HUES6 (cell line): ENCODE data around the gene GLMP.
"Not testable (repeated sequence)": the region's sequence is repeated elsewhere in the genome, so short reads cannot be mapped to it uniquely, and the experiment has no call there.

Source experiments
- H3K27ac ChIP-seq: 2 replicates; pipeline ENCODE4 v1.7.0; 2013; ENCODE audit warnings: low read depth, mild to moderate bottlenecking, low read length, inconsistent platforms
- H3K27me3 ChIP-seq: 2 replicates; pipeline ENCODE4 v1.6.1; 2013; ENCODE audit warnings: low read length; ENCODE audit not compliant: control insufficient read depth, insufficient read depth
- H3K36me3 ChIP-seq: 2 replicates; pipeline ENCODE4 v1.6.1; 2013; ENCODE audit warnings: low read length; ENCODE audit not compliant: control insufficient read depth, insufficient read depth
- H3K4me1 ChIP-seq: 2 replicates; pipeline ENCODE4 v1.6.1; 2013; ENCODE audit warnings: low read length; ENCODE audit not compliant: control insufficient read depth, insufficient read depth
- H3K4me3 ChIP-seq: 2 replicates; pipeline ENCODE4 v1.5.1; 2013; ENCODE audit warnings: low read depth, low read length
- H3K9ac ChIP-seq: one replicate; pipeline ENCODE4 v1.6.1; 2013; ENCODE audit warnings: mild to moderate bottlenecking, low read length
- H3K9me3 ChIP-seq: 2 replicates; pipeline ENCODE4 v1.6.1; 2013; ENCODE audit warnings: low read depth, low read length; ENCODE audit not compliant: control insufficient read depth, insufficient read depth

Gene GLMP, protein sequence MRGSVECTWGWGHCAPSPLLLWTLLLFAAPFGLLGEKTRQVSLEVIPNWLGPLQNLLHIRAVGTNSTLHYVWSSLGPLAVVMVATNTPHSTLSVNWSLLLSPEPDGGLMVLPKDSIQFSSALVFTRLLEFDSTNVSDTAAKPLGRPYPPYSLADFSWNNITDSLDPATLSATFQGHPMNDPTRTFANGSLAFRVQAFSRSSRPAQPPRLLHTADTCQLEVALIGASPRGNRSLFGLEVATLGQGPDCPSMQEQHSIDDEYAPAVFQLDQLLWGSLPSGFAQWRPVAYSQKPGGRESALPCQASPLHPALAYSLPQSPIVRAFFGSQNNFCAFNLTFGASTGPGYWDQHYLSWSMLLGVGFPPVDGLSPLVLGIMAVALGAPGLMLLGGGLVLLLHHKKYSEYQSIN

DNA sequence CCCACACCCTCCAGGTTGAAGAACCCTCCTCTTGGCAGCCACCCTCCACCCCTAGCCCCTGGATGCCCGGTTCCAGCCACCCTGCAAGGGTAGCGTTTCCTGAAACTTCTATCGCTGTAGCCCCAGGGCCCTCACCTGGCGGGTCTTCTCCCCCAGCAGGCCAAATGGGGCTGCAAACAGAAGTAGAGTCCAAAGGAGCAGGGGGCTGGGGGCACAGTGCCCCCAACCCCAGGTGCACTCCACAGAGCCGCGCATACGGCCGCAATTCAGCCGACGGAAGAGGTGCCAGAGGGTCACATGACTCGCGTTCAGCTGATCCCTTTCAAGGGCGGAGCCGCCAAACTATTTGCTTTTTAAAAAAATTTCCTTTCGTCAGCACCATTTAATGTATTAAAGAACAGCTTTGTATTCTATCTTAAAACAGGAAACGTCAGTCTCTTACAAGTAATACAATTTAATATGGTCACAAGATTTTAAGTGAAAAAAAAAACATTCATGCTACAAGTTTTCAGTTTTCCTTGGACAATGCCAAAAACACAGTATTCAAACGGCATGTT lies at the start of gene GLMP:
GLMP (minus strand) TSS at position 289 of the 557 bp plus-strand sequence; CDS start at position 255, 34 bp downstream.
- peak within 1 kb of the TSS; percentile 88 for H3K4me3 ChIP-seq
- H3K27me3 ChIP-seq = no peaks in the 10 kb centered on the region
- H3K9ac ChIP-seq = peak within 1 kb of the TSS; percentile 66
- H3K36me3 ChIP-seq = peaks cover 15% of the 10 kb centered on the region; the same call in 1 of the 2 replicates
- H3K9me3 ChIP-seq = no peaks in the 10 kb centered on the region
- peaks cover 13% of the 10 kb centered on the region for H3K4me1 ChIP-seq
- H3K27ac ChIP-seq = no peak within 1 kb of the TSS

DNA sequence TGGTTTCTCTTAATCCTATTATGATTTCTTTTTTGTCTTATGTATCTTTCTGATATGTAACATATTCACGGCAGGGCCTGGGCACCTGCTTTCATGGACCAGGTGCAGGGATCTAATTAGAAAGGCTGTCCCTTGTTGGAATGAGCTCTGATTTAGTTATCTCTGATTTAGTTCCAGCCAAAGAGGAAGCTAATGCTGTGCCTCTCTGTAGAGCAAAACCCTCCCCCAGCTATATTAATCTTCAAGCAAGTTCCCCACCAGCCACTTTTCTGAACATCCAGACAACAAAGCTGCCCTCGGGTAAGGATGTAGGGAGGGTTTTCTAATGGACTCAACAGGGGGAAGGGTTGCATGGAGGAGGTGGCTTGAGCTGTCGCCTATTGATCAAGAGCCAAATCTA lies 48.9 kb upstream of the GLMP start:
- no peaks in the 10 kb centered on the region for H3K36me3 ChIP-seq
- no peaks in the 10 kb centered on the region for H3K9me3 ChIP-seq
- no peaks in the 10 kb centered on the region for H3K4me1 ChIP-seq
- no peaks in the 10 kb centered on the region for H3K27me3 ChIP-seq
- no peak overlapping the region for H3K4me3 ChIP-seq
- no peak overlapping the region for H3K27ac ChIP-seq
- H3K9ac ChIP-seq = no peak overlapping the region

DNA sequence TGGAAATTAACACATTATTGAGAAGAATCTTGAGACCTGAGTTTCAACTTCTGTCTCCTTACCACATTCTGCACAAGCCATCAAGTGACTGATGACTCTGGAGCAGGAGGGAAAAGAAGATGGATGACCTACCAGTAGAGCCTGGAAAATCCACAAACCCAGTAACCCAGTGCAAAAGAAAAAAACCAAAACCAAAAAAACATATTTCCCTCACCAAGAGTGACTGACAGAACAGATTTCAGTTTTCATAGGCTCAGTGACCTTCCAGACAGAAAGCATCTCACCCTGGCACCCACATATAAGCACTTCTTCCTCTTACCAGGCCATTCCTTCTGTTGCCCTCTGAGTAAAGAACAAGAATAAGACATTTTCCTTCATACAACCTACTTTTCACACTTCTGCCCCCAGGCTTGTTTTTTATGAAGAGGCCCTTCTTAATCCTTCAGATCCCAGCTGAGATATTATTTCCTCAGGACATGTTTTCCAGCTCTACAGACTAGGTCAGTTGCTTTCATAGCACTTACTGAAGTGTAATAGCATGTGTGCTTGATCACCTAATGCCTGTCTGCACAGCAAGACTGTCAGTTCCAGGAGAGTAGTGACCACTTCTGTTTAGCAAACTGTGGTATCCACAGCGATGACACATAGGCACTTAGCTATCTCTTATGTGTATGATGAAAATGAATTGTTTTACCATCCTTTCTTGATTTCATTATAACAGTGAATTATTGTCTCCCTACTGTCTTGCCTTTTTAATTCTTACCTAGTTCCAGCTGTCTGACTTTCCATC lies 46.9 kb upstream of the GLMP start:
- Histone ChIP-seq H3K4me3 (no peak overlapping the region), H3K27me3 (no peaks in the 10 kb centered on the region), H3K9me3 (no peaks in the 10 kb centered on the region), H3K27ac (no peak overlapping the region), H3K4me1 (no peaks in the 10 kb centered on the region), H3K9ac (no peak overlapping the region), H3K36me3 (no peaks in the 10 kb centered on the region; the same call in 1 of the 2 replicates)

DNA sequence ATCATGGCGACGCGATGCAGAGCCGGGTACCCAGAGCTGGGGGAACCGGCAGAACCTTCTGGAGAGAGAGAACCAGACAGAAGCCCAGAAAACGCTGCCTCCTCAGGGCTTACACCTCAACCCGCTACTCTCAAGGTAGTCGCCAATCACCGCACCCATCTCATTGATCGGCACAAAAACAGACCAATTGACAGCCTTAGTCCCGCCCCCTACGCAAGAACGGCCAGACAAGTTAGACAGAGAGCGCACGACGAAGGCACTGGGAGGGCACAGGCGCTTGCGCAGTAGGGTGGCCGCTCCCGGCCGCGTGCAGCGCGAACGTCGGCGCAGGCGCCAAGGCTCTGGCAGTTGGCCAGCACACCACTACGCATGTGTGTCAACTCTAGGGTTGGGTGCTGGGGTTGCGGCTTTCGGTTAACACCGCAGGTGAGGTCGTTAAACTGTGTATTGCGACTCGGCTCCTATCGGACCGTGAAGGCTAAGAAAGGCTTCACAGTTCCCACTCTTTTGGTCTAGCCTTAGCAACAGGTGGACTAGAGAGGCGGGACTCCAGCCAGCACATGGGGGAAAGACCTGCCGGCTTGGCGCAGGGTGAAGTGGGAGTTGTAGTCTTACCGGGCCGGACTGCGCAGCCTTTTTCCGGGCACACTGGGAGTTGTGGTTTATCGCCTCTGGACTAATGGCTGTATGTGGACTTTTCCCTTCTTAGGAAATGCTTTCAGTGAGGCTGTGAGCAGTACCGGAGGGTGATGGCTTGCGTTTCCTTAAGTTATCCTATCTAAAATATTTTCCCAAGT lies 42.9 kb upstream of the GLMP start, which contains the start of the genes CCT3 and TSACC:
CCT3 (minus strand) TSS at position 113 of the 797 bp plus-strand sequence; CDS start at position 5, 108 bp downstream.
TSACC (plus strand) TSS at position 347 of the 797 bp plus-strand sequence. CDS start 1,232 bp downstream, outside the sequence.
- Histone ChIP-seq H3K9ac (peak within 1 kb of the TSS; percentile 95), H3K4me3 (peak within 1 kb of the TSS; percentile 72), H3K27me3 (no peaks in the 10 kb centered on the region), H3K36me3 (peaks cover 31% of the 10 kb centered on the region), H3K9me3 (no peaks in the 10 kb centered on the region), H3K4me1 (peaks cover 3% of the 10 kb centered on the region; the same call in 1 of the 2 replicates), H3K27ac (peak within 1 kb of the TSS; percentile 21; the same call in 1 of the 2 replicates)

DNA sequence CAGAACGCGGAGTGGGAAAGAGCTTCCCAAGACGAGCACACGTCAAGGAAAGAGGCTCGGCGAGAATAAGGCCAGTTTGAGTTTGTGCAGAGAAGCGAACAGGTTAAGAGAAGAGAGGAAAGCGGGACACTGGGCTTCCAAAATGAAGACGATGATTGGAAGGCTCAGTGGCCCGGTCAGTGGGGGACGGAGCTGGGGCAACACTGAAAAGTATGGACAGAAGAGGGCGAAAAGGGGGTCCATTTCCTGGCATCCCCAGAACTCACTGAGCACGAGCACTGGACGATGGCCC lies 42.4 kb upstream of the GLMP start:
- Histone ChIP-seq H3K9ac (peak overlapping the region; percentile 95), H3K27ac (peak overlapping the region; percentile 10; the same call in 1 of the 2 replicates), H3K9me3 (no peaks in the 10 kb centered on the region)

DNA sequence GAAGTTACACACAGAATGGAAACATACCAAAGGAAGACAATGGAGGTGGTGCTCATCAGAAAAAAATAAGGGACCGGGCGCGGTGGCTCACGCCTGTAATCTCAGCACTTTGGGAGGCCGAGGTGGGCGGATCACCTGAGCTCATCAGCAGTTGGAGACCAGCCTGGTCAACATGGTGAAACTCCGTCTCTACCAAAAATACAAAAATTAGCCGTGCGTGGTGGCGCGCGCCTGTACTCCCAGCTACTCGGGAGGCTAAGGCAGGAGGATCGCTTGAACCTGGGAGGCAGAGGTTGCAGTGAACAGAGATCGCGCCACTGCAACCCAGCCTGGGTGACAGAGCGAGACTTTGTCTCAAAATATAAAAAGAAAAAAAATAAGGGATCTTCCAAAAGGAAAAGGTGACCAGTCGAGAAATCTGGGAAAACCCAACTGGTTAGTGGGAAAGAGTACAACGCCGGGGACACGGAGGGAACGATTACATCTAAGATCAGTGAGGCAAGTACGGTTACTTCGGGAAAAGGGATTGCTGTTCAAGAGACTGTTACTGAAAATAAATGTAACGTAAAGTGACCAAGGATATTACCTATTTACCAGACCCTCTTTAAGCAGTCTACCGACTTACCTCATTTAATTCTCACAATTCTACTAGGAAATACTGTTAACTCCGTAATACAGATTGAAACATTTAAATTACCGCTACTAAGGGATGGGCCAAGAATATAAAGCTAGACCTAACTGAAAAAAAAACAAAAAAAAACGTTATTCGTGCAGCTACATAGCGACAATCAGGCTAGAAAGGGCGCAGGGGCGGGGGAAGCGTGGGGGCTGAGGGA lies 41.8 kb upstream of the GLMP start:
- H3K9me3 ChIP-seq = no peaks in the 10 kb centered on the region

More for the DNA sequence above, 42.4 kb upstream of the GLMP start:
- Histone ChIP-seq H3K4me3 (peak overlapping the region; percentile 72), H3K36me3 (peaks cover 37% of the 10 kb centered on the region), H3K27me3 (no peaks in the 10 kb centered on the region), H3K4me1 (peaks cover 3% of the 10 kb centered on the region; the same call in 1 of the 2 replicates)

DNA sequence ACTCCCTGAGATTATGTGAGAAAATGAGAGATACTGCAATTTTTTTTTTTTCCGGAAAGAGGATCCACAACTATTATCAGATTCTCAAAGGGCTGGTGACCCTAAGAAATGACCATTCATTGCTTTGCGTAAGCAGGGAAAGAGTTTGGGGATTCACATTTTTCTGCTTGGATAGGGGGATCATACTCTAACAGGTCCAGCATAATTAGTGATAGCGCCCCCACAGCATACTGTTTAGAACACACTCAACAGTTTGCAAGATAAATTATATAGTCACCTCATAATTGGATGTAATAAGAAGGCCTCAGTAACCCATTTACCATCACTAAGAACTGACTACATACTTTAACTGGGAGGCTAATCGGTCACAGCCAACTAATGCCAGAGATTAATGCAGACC lies 40.8 kb upstream of the GLMP start:
- peaks cover 52% of the 10 kb centered on the region for H3K36me3 ChIP-seq
- peaks cover 3% of the 10 kb centered on the region; the same call in 1 of the 2 replicates for H3K4me1 ChIP-seq
- peak overlapping the region; percentile 72 for H3K4me3 ChIP-seq
- H3K27ac ChIP-seq = no peak overlapping the region
- H3K9me3 ChIP-seq = no peaks in the 10 kb centered on the region
- no peak overlapping the region for H3K9ac ChIP-seq
- no peaks in the 10 kb centered on the region for H3K27me3 ChIP-seq

More for the DNA sequence above, 41.8 kb upstream of the GLMP start:
- H3K4me3 ChIP-seq = peak overlapping the region; percentile 72
- H3K4me1 ChIP-seq = peaks cover 3% of the 10 kb centered on the region; the same call in 1 of the 2 replicates
- peak overlapping the region; percentile 10; the same call in 1 of the 2 replicates for H3K27ac ChIP-seq
- peaks cover 42% of the 10 kb centered on the region for H3K36me3 ChIP-seq
- H3K27me3 ChIP-seq = no peaks in the 10 kb centered on the region
- peak overlapping the region; percentile 95 for H3K9ac ChIP-seq

DNA sequence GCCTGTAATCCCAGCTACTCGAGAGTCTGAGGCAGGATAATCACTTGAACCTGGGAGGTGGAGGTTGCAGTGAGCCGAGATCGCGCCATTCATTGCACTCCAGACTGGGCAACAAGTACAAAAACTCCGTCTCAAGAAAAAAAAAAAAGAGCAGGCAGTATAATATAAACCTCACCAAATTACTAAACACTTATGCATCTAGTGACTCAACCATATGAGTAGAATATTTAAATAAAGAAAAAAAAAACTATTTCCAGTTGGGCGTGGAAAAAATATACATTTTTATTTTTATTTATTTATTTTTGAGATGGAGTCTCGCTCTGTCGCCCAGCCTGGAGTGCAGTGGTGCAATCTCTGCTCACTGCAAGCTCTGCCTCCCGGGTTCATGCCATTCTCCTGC lies 27.7 kb upstream of the GLMP start:
- H3K36me3 ChIP-seq = peaks cover 83% of the 10 kb centered on the region
- H3K4me3 ChIP-seq, H3K9ac ChIP-seq, H3K27me3 ChIP-seq, H3K4me1 ChIP-seq, H3K9me3 ChIP-seq, H3K27ac ChIP-seq: not testable (repeated sequence)

DNA sequence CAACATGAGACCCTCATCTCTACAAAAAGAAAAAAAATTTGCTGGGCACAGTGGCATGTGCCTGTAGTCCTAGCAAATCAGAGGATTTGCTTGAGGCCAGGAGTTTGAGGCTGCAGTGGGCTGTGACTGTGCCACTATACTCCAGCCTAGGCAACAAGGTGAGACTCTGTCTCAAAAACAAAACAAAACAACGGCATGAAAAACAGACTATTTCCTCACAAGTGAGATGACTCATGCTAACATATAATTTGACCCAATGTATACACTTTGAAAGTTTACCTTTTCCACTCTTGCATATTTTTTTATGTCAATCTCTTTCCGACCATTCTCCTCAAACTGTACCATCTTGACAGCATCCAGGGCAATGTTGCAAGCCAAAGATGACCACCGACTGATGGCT lies 25.1 kb upstream of the GLMP start:
- Histone ChIP-seq H3K36me3 (peaks cover 92% of the 10 kb centered on the region), H3K27ac (no peak overlapping the region), H3K27me3 (no peaks in the 10 kb centered on the region), H3K9ac (no peak overlapping the region), H3K4me1 (no peaks in the 10 kb centered on the region), H3K4me3 (no peak overlapping the region), H3K9me3 (no peaks in the 10 kb centered on the region)
